ENCODE data around the gene FCHO1.

DNA sequence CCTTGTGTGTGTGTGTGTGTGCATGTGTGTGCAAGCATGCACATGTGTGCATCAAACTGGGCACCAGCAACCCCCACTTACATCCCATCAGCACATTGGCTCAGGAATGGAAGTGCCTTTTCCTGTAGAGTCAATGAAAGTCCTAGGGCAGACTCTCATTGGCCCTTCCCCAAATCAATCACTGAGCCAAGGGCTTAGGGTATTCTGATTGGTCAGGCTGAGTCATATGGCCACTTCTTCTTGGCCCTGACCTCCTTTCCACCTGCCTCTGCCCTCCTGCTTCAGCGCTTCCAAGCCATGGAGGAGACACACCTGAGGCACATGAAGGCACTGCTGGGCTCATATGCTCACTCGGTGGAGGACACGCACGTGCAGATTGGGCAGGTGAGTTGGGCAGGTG is 20.9 kb downstream of the FCHO1 start:
- TF ChIP-seq, protein P1, sequence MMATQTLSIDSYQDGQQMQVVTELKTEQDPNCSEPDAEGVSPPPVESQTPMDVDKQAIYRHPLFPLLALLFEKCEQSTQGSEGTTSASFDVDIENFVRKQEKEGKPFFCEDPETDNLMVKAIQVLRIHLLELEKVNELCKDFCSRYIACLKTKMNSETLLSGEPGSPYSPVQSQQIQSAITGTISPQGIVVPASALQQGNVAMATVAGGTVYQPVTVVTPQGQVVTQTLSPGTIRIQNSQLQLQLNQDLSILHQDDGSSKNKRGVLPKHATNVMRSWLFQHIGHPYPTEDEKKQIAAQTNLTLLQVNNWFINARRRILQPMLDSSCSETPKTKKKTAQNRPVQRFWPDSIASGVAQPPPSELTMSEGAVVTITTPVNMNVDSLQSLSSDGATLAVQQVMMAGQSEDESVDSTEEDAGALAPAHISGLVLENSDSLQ (IDR thresholded peaks at IDR 0.05) = peak; percentile 96
- no peak for TF ChIP-seq SUZ12 (IDR thresholded peaks at IDR 0.05)
- TF ChIP-seq LEF1 (IDR thresholded peaks at IDR 0.05; ENCODE audit: borderline replicate concordance) = no peak
- TF ChIP-seq TARDBP (IDR thresholded peaks at IDR 0.05) = no peak
- TF ChIP-seq ELF4 (IDR thresholded peaks at IDR 0.05) = no peak
- TF ChIP-seq SP1 (IDR thresholded peaks at IDR 0.05) = no peak
- no peak for TF ChIP-seq FOXK2 (IDR thresholded peaks at IDR 0.05)
- no peak for TF ChIP-seq NFRKB (IDR thresholded peaks at IDR 0.05)
- TF ChIP-seq FOXA1 (IDR thresholded peaks at IDR 0.05) = no peak
- TF ChIP-seq ARNT (IDR thresholded peaks at IDR 0.05) = no peak
- TF ChIP-seq FOXM1 (IDR thresholded peaks at IDR 0.05; ENCODE audit: borderline replicate concordance) = no peak

All from HEK293T (cell line).